ENCODE results near the gene AQP2.

AQP2 gene, protein sequence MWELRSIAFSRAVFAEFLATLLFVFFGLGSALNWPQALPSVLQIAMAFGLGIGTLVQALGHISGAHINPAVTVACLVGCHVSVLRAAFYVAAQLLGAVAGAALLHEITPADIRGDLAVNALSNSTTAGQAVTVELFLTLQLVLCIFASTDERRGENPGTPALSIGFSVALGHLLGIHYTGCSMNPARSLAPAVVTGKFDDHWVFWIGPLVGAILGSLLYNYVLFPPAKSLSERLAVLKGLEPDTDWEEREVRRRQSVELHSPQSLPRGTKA

DNA sequence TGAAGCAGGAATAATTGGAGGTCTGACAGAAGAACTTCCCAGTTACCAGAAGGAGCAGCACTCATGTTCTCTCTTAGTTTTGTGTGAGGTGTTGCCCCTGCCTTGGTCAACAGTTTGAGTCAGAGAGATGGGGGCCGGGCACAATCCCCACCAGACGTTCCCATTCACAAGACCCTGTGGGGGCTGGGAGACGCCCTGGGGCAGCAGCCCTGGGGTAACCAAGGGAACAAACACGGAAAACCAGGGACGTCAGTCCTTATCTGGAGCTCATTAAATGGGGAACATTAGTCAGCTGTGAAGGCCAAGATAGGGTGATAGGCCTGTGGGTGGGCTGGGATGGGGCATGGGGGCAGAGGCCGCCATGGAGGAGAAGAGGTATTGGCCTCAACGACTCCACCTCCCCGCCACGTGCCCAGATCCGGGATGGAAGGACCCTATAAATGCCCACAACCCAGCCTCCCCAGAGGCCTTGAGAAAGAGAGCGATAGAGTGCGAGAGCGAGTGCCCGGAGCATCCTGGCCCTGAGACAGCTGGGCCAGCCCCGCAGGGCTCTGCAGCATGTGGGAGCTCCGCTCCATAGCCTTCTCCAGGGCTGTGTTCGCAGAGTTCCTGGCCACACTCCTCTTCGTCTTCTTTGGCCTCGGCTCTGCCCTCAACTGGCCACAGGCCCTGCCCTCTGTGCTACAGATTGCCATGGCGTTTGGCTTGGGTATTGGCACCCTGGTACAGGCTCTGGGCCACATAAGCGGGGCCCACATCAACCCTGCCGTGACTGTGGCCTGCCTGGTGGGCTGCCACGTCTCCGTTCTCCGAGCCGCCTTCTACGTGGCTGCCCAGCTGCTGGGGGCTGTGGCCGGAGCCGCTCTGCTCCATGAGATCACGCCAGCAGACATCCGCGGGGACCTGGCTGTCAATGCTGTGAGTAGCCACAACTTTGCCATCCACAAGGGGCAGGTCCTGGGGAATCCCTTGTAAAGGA is at the start of gene AQP2:
AQP2 (plus strand) TSS at position 465 of the 979 bp plus-strand sequence; CDS start at position 559, 94 bp downstream.
- TF ChIP-seq, protein P1, sequence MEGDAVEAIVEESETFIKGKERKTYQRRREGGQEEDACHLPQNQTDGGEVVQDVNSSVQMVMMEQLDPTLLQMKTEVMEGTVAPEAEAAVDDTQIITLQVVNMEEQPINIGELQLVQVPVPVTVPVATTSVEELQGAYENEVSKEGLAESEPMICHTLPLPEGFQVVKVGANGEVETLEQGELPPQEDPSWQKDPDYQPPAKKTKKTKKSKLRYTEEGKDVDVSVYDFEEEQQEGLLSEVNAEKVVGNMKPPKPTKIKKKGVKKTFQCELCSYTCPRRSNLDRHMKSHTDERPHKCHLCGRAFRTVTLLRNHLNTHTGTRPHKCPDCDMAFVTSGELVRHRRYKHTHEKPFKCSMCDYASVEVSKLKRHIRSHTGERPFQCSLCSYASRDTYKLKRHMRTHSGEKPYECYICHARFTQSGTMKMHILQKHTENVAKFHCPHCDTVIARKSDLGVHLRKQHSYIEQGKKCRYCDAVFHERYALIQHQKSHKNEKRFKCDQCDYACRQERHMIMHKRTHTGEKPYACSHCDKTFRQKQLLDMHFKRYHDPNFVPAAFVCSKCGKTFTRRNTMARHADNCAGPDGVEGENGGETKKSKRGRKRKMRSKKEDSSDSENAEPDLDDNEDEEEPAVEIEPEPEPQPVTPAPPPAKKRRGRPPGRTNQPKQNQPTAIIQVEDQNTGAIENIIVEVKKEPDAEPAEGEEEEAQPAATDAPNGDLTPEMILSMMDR (IDR thresholded peaks at IDR 0.05; ENCODE audit: low read depth, low read length, missing control alignments) = no peak
- no peak within 1 kb of the TSS for H3K4me3 ChIP-seq (ENCODE audit: low read depth, low read length)
- no peak for DNase-seq (ENCODE audit: low read depth)
- in situ Hi-C loops (cut with HindIII; ENCODE audit: low sequenced_read_pairs) = no loop called here

DNA sequence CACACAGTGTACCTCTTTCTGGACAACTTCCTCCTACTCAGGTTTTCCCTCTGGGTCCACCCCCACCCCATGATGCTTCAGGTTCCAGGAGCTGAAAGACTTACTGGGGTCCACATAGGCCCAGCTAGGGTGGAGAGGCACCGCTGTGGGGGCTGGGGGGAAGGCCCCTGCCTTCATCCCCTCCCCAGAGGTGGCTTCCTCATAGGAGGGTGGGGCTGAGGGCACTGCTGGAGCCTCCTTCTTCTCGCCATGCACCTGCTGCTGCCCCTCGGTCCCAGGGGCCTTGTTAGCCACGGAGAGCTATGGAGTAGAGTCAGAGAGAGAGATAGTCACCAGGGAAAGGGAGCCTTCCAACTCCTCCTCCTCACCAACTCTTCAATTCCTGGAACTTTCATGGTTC is 49.5 kb upstream of the AQP2 start:
- no peak for DNase-seq (ENCODE audit: low read depth)
- TF ChIP-seq, protein P1 (IDR thresholded peaks at IDR 0.05; ENCODE audit: low read depth, low read length, missing control alignments) = no peak
- in situ Hi-C loops (cut with HindIII; ENCODE audit: low sequenced_read_pairs) = no loop called here
- no peak overlapping the region for H3K4me3 ChIP-seq (ENCODE audit: low read depth, low read length)

DNA sequence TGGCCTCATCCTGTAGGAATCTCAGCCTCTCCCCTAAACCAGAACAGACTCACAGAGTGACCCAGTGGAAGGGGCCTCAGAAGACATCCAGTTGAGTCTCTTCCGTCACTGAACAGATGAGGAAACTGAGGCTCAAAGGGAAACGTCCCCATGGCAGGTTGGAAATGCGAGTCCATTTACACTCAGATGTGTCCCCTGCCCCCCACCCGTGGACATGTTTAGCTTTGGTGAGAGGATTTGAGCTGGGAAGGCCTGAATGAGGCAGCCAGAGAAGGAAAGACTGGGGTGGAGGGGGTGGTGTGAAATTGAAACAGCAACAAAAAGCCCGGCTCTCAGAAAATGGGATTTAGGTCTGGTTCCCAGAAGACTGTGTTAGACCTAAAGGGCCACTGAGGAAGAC is 48.6 kb upstream of the AQP2 start:
- TF ChIP-seq, protein P1 (IDR thresholded peaks at IDR 0.05; ENCODE audit: low read depth, low read length, missing control alignments) = no peak
- no peak for DNase-seq (ENCODE audit: low read depth)
- in situ Hi-C loops (cut with HindIII; ENCODE audit: low sequenced_read_pairs) = no loop called here
- no peak overlapping the region for H3K4me3 ChIP-seq (ENCODE audit: low read depth, low read length)

DNA sequence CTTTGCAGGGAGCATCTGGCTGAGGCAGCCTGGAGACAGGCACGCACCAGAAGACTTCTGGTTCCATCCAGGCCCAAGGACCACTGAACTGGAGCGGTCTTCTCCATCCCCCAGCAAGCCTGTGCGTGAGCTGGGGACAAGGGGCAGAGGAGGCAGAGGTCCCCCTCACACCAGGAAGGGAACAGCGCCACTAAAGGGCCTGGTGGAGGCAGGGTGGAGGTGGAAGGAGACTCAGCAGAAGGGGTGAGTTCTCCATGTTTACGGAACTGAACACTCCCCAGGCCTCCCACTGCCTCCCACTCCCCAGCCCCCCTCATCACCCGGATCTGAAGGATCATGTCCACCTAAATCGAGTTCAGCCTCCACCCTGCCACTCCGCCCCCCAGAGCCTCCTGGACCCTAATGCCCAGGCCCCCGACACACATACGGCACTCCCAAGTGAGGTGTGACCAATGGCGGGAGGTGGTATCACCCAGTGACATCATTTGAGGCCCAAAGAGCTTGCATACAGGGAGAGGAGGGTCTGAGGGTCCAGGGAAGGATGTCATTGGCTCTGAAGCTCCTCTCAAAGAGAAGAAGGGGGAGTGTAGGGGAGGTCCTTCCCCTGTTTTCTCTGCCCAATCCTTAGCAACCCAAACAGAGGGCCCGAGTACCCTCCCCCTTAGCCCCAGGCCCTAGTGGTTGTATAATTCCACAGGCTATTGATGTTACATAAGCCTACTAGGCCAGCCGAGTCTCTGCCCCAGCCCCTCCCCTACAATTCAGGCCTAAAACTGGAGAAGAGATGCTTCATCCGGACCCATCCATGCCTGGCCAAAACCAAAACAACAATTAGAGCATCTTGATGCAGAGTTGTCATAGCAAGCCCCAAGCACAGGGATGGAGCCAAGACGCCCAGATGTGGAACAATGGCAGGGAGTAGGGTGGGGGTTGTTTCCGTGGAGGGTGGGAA is 47.9 kb upstream of the AQP2 start:
- TF ChIP-seq, protein P1 (IDR thresholded peaks at IDR 0.05; ENCODE audit: low read depth, low read length, missing control alignments) = no peak
- in situ Hi-C loops (cut with HindIII; ENCODE audit: low sequenced_read_pairs) = no loop called here
- no peak for DNase-seq (ENCODE audit: low read depth)
- no peak overlapping the region for H3K4me3 ChIP-seq (ENCODE audit: low read depth, low read length)

DNA sequence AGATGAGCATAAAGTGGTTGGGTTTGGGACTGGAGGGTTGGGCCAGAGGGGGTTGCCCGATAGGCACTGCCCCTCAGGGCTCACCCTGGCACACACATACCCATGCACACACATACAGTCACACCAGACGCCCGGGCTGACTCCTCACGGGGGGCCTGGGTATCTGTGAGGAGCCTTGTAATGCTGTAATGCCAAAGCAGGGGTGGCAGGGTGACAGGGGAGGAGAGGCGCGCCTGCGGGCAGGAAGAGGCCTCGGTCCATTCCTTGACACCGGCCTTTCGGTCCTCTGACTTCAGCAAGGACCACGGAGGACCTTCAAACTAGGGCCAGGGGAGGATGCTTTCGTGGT is 47.2 kb upstream of the AQP2 start:
- in situ Hi-C loops (cut with HindIII; ENCODE audit: low sequenced_read_pairs) = no loop called here
- DNase-seq (ENCODE audit: low read depth) = no peak
- H3K4me3 ChIP-seq (ENCODE audit: low read depth, low read length) = peak overlapping the region; percentile 21
- TF ChIP-seq, protein P1 (IDR thresholded peaks at IDR 0.05; ENCODE audit: low read depth, low read length, missing control alignments) = no peak

Measured in astrocyte of the cerebellum (primary cell).